ENCODE data around the gene ZNF205. TPM values are rescaled to one million over a fixed set of nuclear protein-coding genes. Genes with fewer than 3 reads are reported as not detected.

ZNF205 gene
- total and polyA plus RNA-seq, 2 of the 13 experiments (the other 11 are each of a cell fraction or from before 2014, with no cell fraction given): 5.8 to 10.2 TPM

GRCh38 chr16:3123986-3124886 lies 11.8 kb downstream of the ZNF205 start:
- H3K27ac ChIP-seq (ENCODE audit: extremely low read length, insufficient read depth, low read length): peak overlapping the region; percentile 48
- 0 out of 5 replicates have a peak, but pooled peaks cover 0 to 2% of the 10 kb centered on the region in 2 experiments for H3K36me3 ChIP-seq (replicated peaks in 1 of 2; ENCODE audit: control insufficient read depth in 1 of 2, insufficient read depth in 2 of 2, low read length in 2 of 2)
- CTCF ChIA-PET (ENCODE audit: low intra/inter-chr PET ratio, low total read pairs): no interaction called here
- H3K4me2 ChIP-seq (ENCODE audit: low read depth, low read length): peak overlapping the region; percentile 96
- ATAC-seq: peak; percentile 91
- in situ Hi-C loops (cut with HindIII; ENCODE audit: extremely low pct_ligation_motif_present, low pct_unique_long_range_greater_than_20kb) (no loop called here), intact Hi-C loops (cut with micrococcal nuclease; ENCODE audit: unreplicated experiment) (no loop called here)
- WGBS (ENCODE audit: low lambda C conversion rate): 0% methylated on average over 8 of the region's 72 CpGs
- no peak overlapping the region for H2AFZ ChIP-seq (ENCODE audit: low read length)
- peaks cover 31% of the 10 kb centered on the region for H3K4me1 ChIP-seq (ENCODE audit: insufficient read depth, low read length)
- peak; percentile 91 for DNase-seq (ENCODE audit: low spot score)
- peak; percentile 72 for FAIRE-seq
- POLR2A ChIA-PET: interaction anchor here (1.3 kb wide), 1 partner anchor 10 kb away, joined by 12 read pairs; the partner anchor contains the start of gene ZNF213
- BruUV-seq (replicated peaks): no TSS peak
- H3K9ac ChIP-seq (ENCODE audit: insufficient read depth, low read depth, low read length): peak overlapping the region; percentile 50
- no peaks in the 10 kb centered on the region; a peak in 1 of 5 replicates for H3K27me3 ChIP-seq (ENCODE audit: control insufficient read depth in 1 of 2, insufficient read depth in 2 of 2, low read length in 2 of 2)
- no peaks in the 10 kb centered on the region for H3K9me3 ChIP-seq (ENCODE audit: low read length)
- H3K79me2 ChIP-seq (ENCODE audit: insufficient read depth, low read length): no peaks in the 10 kb centered on the region
- no peaks in the 10 kb centered on the region for H4K20me1 ChIP-seq (ENCODE audit: insufficient read depth, low read length)
- H3K4me3 ChIP-seq (replicated peaks in 1 of 3; ENCODE audit: insufficient read depth in 1 of 3, low read depth in 2 of 3, low read length in 3 of 3): peak overlapping the region; percentile 57 to 81 (median 63); a peak in 5 of 6 replicates
- TF ChIP-seq, protein P1, sequence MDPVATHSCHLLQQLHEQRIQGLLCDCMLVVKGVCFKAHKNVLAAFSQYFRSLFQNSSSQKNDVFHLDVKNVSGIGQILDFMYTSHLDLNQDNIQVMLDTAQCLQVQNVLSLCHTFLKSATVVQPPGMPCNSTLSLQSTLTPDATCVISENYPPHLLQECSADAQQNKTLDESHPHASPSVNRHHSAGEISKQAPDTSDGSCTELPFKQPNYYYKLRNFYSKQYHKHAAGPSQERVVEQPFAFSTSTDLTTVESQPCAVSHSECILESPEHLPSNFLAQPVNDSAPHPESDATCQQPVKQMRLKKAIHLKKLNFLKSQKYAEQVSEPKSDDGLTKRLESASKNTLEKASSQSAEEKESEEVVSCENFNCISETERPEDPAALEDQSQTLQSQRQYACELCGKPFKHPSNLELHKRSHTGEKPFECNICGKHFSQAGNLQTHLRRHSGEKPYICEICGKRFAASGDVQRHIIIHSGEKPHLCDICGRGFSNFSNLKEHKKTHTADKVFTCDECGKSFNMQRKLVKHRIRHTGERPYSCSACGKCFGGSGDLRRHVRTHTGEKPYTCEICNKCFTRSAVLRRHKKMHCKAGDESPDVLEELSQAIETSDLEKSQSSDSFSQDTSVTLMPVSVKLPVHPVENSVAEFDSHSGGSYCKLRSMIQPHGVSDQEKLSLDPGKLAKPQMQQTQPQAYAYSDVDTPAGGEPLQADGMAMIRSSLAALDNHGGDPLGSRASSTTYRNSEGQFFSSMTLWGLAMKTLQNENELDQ (CRISPR knock-in tag; IDR thresholded peaks at IDR 0.05; ENCODE audit: borderline replicate concordance): no peak
- TF ChIP-seq, protein P2, sequence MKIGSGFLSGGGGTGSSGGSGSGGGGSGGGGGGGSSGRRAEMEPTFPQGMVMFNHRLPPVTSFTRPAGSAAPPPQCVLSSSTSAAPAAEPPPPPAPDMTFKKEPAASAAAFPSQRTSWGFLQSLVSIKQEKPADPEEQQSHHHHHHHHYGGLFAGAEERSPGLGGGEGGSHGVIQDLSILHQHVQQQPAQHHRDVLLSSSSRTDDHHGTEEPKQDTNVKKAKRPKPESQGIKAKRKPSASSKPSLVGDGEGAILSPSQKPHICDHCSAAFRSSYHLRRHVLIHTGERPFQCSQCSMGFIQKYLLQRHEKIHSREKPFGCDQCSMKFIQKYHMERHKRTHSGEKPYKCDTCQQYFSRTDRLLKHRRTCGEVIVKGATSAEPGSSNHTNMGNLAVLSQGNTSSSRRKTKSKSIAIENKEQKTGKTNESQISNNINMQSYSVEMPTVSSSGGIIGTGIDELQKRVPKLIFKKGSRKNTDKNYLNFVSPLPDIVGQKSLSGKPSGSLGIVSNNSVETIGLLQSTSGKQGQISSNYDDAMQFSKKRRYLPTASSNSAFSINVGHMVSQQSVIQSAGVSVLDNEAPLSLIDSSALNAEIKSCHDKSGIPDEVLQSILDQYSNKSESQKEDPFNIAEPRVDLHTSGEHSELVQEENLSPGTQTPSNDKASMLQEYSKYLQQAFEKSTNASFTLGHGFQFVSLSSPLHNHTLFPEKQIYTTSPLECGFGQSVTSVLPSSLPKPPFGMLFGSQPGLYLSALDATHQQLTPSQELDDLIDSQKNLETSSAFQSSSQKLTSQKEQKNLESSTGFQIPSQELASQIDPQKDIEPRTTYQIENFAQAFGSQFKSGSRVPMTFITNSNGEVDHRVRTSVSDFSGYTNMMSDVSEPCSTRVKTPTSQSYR (CRISPR knock-in tag; IDR thresholded peaks at IDR 0.05; ENCODE audit: borderline replicate concordance): no peak
- TF ChIP-seq JUN (CRISPR knock-in tag; IDR thresholded peaks at IDR 0.05) (no peak), GFI1 (CRISPR knock-in tag; IDR thresholded peaks at IDR 0.05; ENCODE audit: borderline replicate concordance) (no peak), ARID4A (CRISPR knock-in tag; IDR thresholded peaks at IDR 0.05; ENCODE audit: borderline replicate concordance) (peak; percentile 92), ZNF143 (CRISPR knock-in tag; IDR thresholded peaks at IDR 0.05) (no peak), MED13 (CRISPR knock-in tag; IDR thresholded peaks at IDR 0.05) (no peak; the same call in 1 of the 2 replicates), ZNF775 (CRISPR knock-in tag; IDR thresholded peaks at IDR 0.05; ENCODE audit: borderline replicate concordance) (no peak)
- TF ChIP-seq, protein P3, sequence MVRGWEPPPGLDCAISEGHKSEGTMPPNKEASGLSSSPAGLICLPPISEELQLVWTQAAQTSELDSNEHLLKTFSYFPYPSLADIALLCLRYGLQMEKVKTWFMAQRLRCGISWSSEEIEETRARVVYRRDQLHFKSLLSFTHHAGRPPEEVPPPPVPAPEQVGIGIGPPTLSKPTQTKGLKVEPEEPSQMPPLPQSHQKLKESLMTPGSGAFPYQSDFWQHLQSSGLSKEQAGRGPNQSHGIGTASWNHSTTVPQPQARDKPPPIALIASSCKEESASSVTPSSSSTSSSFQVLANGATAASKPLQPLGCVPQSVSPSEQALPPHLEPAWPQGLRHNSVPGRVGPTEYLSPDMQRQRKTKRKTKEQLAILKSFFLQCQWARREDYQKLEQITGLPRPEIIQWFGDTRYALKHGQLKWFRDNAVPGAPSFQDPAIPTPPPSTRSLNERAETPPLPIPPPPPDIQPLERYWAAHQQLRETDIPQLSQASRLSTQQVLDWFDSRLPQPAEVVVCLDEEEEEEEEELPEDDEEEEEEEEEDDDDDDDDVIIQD (CRISPR knock-in tag; IDR thresholded peaks at IDR 0.05; ENCODE audit: low read depth): no peak

Measured in HepG2 (cell line).